Measurements from ENCODE around the gene RUNX3. TPM values are rescaled to one million over a fixed set of nuclear protein-coding genes. Genes with fewer than 3 reads are reported as not detected.

RUNX3 gene
- total RNA-seq, 1 experiment from 2014 or later, result 1.5 TPM

DNA sequence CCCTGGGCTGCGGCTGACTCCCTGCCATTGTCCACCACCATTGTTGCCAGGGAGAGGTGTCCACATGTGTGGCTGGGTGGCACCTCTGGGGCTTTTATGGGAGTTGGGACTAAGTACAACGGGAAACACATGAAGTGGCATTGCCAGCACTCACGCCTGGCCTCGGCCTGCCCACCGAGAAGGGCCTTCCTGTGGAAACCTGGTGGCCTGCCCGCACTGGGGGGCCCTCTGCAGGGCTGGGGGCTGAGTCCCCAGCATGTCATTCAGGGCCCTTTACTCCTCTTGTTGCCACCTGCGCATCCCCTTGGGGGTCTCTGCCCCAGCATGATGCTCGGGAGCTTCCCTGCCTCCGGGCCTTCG lies 35.5 kb upstream of the RUNX3 start:
- Mint-ChIP-seq H3K36me3 (no peaks in the 10 kb centered on the region), H3K27me3 (ENCODE audit: low read depth) (peaks cover 3% of the 10 kb centered on the region; the same call in 1 of the 2 replicates), H3K9me3 (no peaks in the 10 kb centered on the region), H3K4me3 (no peak overlapping the region), H3K4me1 (peaks cover 10% of the 10 kb centered on the region), H3K27ac (no peak overlapping the region)
- DNase-seq (ENCODE audit: low spot score) (no peak), ATAC-seq (no peak)
- ChIA-PET CTCF (interaction anchor here (2.7 kb wide), 1 partner anchor 33 kb away, joined by 9 read pairs; no protein-coding TSS in a partner anchor), POLR2A (interaction anchor here (0.5 kb wide), 1 partner anchor 39 kb away, joined by 8 read pairs; no protein-coding TSS in a partner anchor)
- TF ChIP-seq ETV6 (CRISPR knock-in tag; IDR thresholded peaks at IDR 0.05) (no peak), PRRX2 (CRISPR knock-in tag; IDR thresholded peaks at IDR 0.05) (no peak), JAZF1 (CRISPR knock-in tag; IDR thresholded peaks at IDR 0.05) (no peak), NR3C1 (CRISPR knock-in tag; conservative IDR thresholded peaks at IDR 0.05; ENCODE audit: low read depth) (no peak), GTF2I (CRISPR knock-in tag; conservative IDR thresholded peaks at IDR 0.05) (no peak), NFYB (CRISPR knock-in tag; conservative IDR thresholded peaks at IDR 0.05; ENCODE audit: low read depth) (no peak), MYBL2 (CRISPR knock-in tag; IDR thresholded peaks at IDR 0.05) (no peak), ZNF423 (CRISPR knock-in tag; IDR thresholded peaks at IDR 0.05) (no peak), ESRRA (CRISPR knock-in tag; IDR thresholded peaks at IDR 0.05; ENCODE audit: borderline replicate concordance) (no peak), IRF1 (CRISPR knock-in tag; IDR thresholded peaks at IDR 0.05) (no peak), TP53 (CRISPR knock-in tag; IDR thresholded peaks at IDR 0.05) (no peak), NR1H2 (CRISPR knock-in tag; IDR thresholded peaks at IDR 0.05) (no peak), ZNF219 (CRISPR knock-in tag; IDR thresholded peaks at IDR 0.05; ENCODE audit: borderline replicate concordance) (no peak), HMGA2 (CRISPR knock-in tag; IDR thresholded peaks at IDR 0.05) (no peak), RELA (CRISPR knock-in tag; IDR thresholded peaks at IDR 0.05; ENCODE audit: borderline replicate concordance) (no peak), EMX1 (CRISPR knock-in tag; IDR thresholded peaks at IDR 0.05) (no peak)
- TF ChIP-seq, protein P1, sequence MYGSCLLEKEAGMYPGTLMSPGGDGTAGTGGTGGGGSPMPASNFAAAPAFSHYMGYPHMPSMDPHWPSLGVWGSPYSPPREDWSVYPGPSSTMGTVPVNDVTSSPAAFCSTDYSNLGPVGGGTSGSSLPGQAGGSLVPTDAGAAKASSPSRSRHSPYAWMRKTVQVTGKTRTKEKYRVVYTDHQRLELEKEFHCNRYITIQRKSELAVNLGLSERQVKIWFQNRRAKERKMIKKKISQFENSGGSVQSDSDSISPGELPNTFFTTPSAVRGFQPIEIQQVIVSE (CRISPR knock-in tag; IDR thresholded peaks at IDR 0.05; ENCODE audit: borderline replicate concordance), result no peak
- TF ChIP-seq, protein P2, sequence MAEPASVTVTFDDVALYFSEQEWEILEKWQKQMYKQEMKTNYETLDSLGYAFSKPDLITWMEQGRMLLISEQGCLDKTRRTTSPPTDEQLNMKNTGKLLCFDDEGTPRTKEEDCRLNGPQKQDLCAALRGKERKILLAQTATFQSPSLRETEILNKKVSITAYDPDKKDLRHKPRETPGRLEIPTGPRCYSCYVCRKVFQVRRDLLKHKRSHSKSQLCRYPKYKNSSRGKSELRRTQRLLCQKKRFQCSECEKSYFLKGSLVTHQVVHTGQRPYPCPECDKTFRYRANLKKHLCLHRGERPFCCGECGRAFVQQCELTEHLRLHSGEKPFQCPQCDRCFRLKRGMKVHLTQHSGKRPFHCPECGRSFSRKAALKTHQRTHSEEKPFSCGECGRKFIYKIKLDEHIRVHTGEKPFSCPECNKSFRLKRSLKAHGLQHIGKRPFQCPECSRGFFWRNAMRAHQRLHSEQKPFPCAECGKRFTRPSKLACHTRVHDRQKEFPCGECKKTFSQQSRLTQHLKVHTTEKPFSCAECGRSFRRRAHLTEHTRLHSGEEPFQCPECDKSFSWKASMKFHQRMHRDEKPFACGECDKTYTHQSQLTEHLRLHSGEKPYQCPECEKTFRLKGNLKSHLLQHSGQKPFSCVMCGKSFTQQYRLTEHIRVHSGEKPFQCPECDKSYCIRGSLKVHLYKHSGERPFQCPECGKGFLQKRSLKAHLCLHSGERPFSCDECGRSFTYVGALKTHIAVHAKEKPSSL (CRISPR knock-in tag; conservative IDR thresholded peaks at IDR 0.05), result no peak
- TF ChIP-seq, protein P3, sequence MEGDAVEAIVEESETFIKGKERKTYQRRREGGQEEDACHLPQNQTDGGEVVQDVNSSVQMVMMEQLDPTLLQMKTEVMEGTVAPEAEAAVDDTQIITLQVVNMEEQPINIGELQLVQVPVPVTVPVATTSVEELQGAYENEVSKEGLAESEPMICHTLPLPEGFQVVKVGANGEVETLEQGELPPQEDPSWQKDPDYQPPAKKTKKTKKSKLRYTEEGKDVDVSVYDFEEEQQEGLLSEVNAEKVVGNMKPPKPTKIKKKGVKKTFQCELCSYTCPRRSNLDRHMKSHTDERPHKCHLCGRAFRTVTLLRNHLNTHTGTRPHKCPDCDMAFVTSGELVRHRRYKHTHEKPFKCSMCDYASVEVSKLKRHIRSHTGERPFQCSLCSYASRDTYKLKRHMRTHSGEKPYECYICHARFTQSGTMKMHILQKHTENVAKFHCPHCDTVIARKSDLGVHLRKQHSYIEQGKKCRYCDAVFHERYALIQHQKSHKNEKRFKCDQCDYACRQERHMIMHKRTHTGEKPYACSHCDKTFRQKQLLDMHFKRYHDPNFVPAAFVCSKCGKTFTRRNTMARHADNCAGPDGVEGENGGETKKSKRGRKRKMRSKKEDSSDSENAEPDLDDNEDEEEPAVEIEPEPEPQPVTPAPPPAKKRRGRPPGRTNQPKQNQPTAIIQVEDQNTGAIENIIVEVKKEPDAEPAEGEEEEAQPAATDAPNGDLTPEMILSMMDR (IDR thresholded peaks at IDR 0.05), result no peak
- TF ChIP-seq, protein P4, sequence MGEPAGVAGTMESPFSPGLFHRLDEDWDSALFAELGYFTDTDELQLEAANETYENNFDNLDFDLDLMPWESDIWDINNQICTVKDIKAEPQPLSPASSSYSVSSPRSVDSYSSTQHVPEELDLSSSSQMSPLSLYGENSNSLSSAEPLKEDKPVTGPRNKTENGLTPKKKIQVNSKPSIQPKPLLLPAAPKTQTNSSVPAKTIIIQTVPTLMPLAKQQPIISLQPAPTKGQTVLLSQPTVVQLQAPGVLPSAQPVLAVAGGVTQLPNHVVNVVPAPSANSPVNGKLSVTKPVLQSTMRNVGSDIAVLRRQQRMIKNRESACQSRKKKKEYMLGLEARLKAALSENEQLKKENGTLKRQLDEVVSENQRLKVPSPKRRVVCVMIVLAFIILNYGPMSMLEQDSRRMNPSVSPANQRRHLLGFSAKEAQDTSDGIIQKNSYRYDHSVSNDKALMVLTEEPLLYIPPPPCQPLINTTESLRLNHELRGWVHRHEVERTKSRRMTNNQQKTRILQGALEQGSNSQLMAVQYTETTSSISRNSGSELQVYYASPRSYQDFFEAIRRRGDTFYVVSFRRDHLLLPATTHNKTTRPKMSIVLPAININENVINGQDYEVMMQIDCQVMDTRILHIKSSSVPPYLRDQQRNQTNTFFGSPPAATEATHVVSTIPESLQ (CRISPR knock-in tag; IDR thresholded peaks at IDR 0.05), result no peak

Measured in WTC11 (cell line).